ENCODE data around the gene NYNRIN. TPM values are rescaled to one million over a fixed set of nuclear protein-coding genes. Genes with fewer than 3 reads are reported as not detected.

Gene NYNRIN
- total and polyA plus RNA-seq, 11 donors = 3.6 to 10.0 (median 7.1) TPM

DNA sequence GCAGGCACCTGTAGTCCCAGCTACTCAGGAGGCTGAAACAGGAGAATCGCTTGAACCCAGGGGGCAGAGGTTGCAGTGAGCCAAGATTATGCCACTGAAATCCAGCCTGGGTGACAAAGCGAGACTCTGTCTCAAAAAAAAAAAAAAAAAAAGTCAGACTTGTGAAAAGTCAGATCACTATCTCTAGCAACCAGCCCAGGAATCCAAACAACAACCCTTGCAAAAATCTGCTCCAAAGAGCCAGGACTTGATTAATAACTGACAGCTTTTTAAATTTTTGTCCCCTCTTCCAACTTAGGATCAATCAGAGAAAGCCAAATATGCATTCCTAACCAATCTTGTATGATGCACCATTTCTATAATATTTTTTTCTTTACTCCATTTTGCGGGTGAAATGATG lies 38.5 kb upstream of the NYNRIN start:
- DNase-seq (no peak), ATAC-seq (no peak)
- Histone ChIP-seq H3K27ac (no peak overlapping the region), H3K4me3 (no peak overlapping the region), H3K9me3 (no peaks in the 10 kb centered on the region), H3K4me1 (peaks cover 0 to 6% (median 3%) of the 10 kb centered on the region in 12 donors), H3K27me3 (peaks cover 0 to 11% (median 0%) of the 10 kb centered on the region in 9 donors), H3K36me3 (no peaks in the 10 kb centered on the region)
- WGBS, 4 donors = 91 to 98% (median 95%) methylated on average over 3 of the region's 3 CpGs
- intact Hi-C loops (cut with DNase I) = loop anchor here in 1 of 10 donors (2.0 kb wide), 1 partner anchor 77 kb away; no protein-coding TSS in a partner anchor
- no peak for TF ChIP-seq POLR2A (IDR thresholded peaks at IDR 0.05)
- TF ChIP-seq, protein P1, sequence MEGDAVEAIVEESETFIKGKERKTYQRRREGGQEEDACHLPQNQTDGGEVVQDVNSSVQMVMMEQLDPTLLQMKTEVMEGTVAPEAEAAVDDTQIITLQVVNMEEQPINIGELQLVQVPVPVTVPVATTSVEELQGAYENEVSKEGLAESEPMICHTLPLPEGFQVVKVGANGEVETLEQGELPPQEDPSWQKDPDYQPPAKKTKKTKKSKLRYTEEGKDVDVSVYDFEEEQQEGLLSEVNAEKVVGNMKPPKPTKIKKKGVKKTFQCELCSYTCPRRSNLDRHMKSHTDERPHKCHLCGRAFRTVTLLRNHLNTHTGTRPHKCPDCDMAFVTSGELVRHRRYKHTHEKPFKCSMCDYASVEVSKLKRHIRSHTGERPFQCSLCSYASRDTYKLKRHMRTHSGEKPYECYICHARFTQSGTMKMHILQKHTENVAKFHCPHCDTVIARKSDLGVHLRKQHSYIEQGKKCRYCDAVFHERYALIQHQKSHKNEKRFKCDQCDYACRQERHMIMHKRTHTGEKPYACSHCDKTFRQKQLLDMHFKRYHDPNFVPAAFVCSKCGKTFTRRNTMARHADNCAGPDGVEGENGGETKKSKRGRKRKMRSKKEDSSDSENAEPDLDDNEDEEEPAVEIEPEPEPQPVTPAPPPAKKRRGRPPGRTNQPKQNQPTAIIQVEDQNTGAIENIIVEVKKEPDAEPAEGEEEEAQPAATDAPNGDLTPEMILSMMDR (IDR thresholded peaks at IDR 0.05) = no peak

DNA sequence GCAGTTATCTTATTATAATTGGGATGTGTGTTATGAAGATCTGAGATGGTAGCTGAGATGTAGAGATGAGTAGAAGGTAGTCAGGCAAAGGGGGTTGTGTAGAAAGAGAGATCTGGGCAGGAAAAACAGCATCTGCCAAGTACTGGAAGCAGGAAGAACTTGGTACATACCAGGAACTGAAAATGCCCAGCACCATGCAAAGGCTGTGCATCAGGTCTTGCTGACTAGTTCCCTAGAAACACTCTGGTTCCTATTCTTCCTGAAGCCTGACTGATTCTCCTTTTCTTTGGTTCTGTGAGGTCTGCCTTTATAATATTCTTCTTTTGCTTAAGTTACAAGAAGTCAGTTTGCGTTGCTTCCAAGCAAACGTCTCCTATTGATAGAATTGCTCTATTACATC lies 37.5 kb upstream of the NYNRIN start:
- DNase-seq (no peak), ATAC-seq (no peak)
- intact Hi-C loops (cut with DNase I) = loop anchor here in 1 of 10 donors (2.0 kb wide), 1 partner anchor 75 kb away; no protein-coding TSS in a partner anchor
- Histone ChIP-seq H3K4me3 (no peak overlapping the region), H3K27ac (no peak overlapping the region), H3K4me1 (peaks cover 0 to 17% (median 11%) of the 10 kb centered on the region in 12 donors), H3K27me3 (peaks cover 0 to 15% (median under 1%) of the 10 kb centered on the region in 9 donors), H3K36me3 (no peaks in the 10 kb centered on the region), H3K9me3 (no peaks in the 10 kb centered on the region)
- TF ChIP-seq POLR2A (IDR thresholded peaks at IDR 0.05) = no peak
- TF ChIP-seq, protein P1 (IDR thresholded peaks at IDR 0.05) = no peak
- WGBS, 4 donors = 78 to 84% (median 80%) methylated on average over 2 of the region's 2 CpGs

DNA sequence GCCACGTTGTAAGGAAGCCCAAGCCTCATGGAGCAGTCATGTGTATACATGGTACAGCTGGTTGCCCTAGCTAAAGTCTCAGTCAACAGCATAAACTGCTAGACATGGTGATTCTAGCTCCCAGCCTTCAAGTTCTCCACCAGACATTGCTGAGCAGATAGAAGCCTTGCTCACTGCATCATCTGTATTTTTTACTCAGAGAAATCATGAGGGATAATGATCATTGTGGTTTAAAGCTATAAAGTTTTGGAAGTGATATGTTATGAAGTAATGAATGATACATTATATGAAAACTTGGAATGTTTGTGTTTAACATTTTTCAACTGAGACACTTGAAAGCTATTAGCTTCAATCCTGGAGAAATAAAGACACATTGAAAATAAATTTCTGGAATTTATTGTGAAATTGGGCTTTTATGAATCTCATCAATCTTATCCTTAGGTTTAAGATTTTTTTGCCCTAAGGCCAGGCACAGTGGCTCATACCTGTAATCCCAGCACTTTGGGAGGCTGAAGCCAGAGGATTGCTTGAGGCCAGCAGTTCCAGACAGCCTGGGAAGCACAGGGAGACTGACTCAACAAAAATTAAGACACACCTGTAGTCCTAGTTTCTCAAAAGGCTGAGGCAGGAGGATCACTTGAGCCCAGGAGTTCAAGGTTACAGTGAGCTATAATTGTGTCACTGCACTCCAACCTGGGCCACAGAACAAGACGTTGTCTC lies 36.4 kb upstream of the NYNRIN start:
- ATAC-seq = no peak
- Histone ChIP-seq H3K4me3 (no peak overlapping the region), H3K4me1 (peaks cover 0 to 27% (median 16%) of the 10 kb centered on the region in 12 donors), H3K9me3 (no peaks in the 10 kb centered on the region), H3K27ac (no peak overlapping the region), H3K36me3 (no peaks in the 10 kb centered on the region), H3K27me3 (peaks cover 0 to 22% (median 5%) of the 10 kb centered on the region in 9 donors)
- 45 to 57% (median 47%) methylated on average over 2 of the region's 2 CpGs for WGBS, 4 donors
- no peak for DNase-seq
- TF ChIP-seq POLR2A (IDR thresholded peaks at IDR 0.05) = no peak
- TF ChIP-seq, protein P1 (IDR thresholded peaks at IDR 0.05) = no peak
- intact Hi-C loops (cut with DNase I) = no loop called here

DNA sequence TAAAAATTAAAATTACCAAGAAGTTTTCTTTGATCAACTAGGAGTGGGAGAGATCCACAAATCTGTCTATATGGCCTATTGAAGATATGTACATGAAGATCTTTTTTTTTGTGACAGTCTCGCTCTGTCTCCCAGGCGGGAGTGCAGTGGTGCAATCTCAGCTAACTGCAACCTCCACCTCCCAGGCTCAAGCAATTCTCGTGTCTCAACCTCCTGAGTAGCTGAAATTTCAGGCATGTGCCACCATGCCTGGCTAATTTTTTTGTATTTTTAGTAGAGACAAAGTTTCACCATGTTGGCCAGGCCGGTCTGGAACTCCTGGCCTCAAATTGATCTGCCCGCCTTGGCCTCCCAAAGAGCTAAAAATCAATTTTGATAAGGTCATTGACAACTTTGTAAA lies 35.4 kb upstream of the NYNRIN start:
- Histone ChIP-seq H3K4me3 (no peak overlapping the region), H3K27ac (no peak overlapping the region), H3K27me3 (peaks cover 0 to 29% (median 6%) of the 10 kb centered on the region in 9 donors), H3K4me1 (peaks cover 0 to 33% (median 20%) of the 10 kb centered on the region in 12 donors), H3K36me3 (no peaks in the 10 kb centered on the region), H3K9me3 (no peaks in the 10 kb centered on the region)
- DNase-seq = no peak
- 90 to 97% (median 93%) methylated on average over 5 of the region's 5 CpGs for WGBS, 4 donors
- ATAC-seq = no peak
- TF ChIP-seq, protein P1 (IDR thresholded peaks at IDR 0.05) = no peak
- no peak for TF ChIP-seq POLR2A (IDR thresholded peaks at IDR 0.05)
- intact Hi-C loops (cut with DNase I) = no loop called here
